Stimulated activated CD8-positive, alpha-beta memory T cell treated with anti-CD3 and anti-CD28 coated beads, Interleukin-4, amount 100 ng/mL, for 4 hours (primary cell): ENCODE measurements around the gene EMC9.

Experiments
- DNase-seq, 2 donors: peaks; one replicate each; pipeline ENCODE4 v3.0.0-alpha.2; 2020; ENCODE audit warnings: low read depth in 2 of 2, low spot score in 1 of 2

EMC9 gene

GRCh38 chr14:24132061-24132685 lies 9.2 kb downstream of the EMC9 start:
- DNase-seq: no peak

- DNase-seq: no peak
Observed at GRCh38 chr14:24131549-24131966, 9.8 kb downstream of the EMC9 start.

- DNase-seq: no peak
Observed at GRCh38 chr14:24130717-24131548, 10.5 kb downstream of the EMC9 start.

- no peak for DNase-seq
Observed at GRCh38 chr14:24130380-24130716, 11.0 kb downstream of the EMC9 start, which contains the start of gene FITM1. Gene FITM1, plus strand, starts transcription at chr14:24130659. Its CDS starts 905 bp downstream, at chr14:24131564.

- no peak for DNase-seq
Observed at GRCh38 chr14:24129410-24129998, 11.9 kb downstream of the EMC9 start.

- no peak for DNase-seq
Observed at GRCh38 chr14:24127673-24128072, 13.7 kb downstream of the EMC9 start.

- no peak for DNase-seq
Observed at GRCh38 chr14:24126939-24127338, 14.5 kb downstream of the EMC9 start.

- DNase-seq: no peak
Observed at GRCh38 chr14:24123424-24124417, 17.7 kb downstream of the EMC9 start.

- no peak for DNase-seq
Observed at GRCh38 chr14:24122898-24123297, 18.5 kb downstream of the EMC9 start.

- no peak for DNase-seq
Observed at GRCh38 chr14:24122416-24122815, 19.0 kb downstream of the EMC9 start.

- no peak for DNase-seq
Observed at GRCh38 chr14:24121210-24121609, 20.2 kb downstream of the EMC9 start.

- DNase-seq: no peak
Observed at GRCh38 chr14:24119691-24120090, 21.7 kb downstream of the EMC9 start.

- DNase-seq: no peak
Observed at GRCh38 chr14:24117179-24117578, 24.2 kb downstream of the EMC9 start.

GRCh38 chr14:24116128-24116814 lies 25.1 kb downstream of the EMC9 start:
- no peak for DNase-seq

- DNase-seq: no peak
Observed at GRCh38 chr14:24115422-24116127, 25.8 kb downstream of the EMC9 start.

- peak; percentile 97 to 98 for DNase-seq
Observed at GRCh38 chr14:24114532-24115421, 26.6 kb downstream of the EMC9 start, which contains the start of the genes DCAF11 and NRL. Gene DCAF11, plus strand, starts transcription at chr14:24114777. Its CDS starts 818 bp downstream, at chr14:24115595. Gene NRL, minus strand, starts transcription at chr14:24114949. Its CDS starts 32,101 bp downstream, at chr14:24082848.

- DNase-seq: peak; percentile 46 to 59
Observed at GRCh38 chr14:24113801-24114531, 27.4 kb downstream of the EMC9 start.

GRCh38 chr14:24113379-24113800 lies 28.0 kb downstream of the EMC9 start:
- no peak for DNase-seq
